B cell (primary cell): Measurements from ENCODE around the gene LRCH3. TPM values are rescaled to one million over a fixed set of nuclear protein-coding genes. Genes with fewer than 3 reads are reported as not detected.

Source experiments
- ATAC-seq: fragments of 200-7000 bp; cut with Tn5 transposase; one replicate; pipeline ENCODE4 v1.10.0; 2021; ENCODE audit warnings: low read depth, mild to moderate bottlenecking, moderate number of reproducible peaks, moderate library complexity
- CTCF ChIA-PET: fragments of 350-600 bp; sonication (Branson Sonifier 250); formaldehyde crosslinking; loops from one replicate; lab custom pipeline; 2021; ENCODE audit warnings: antibody characterized with exemption, inconsistent platforms; lab: Charles Lee
- POLR2A ChIA-PET: fragments of 350-600 bp; sonication (Branson Sonifier 250); formaldehyde crosslinking; loops from one replicate; lab custom pipeline; 2021; ENCODE audit warnings: antibody characterized with exemption; lab: Charles Lee
- DNase-seq: peaks from one replicate; pipeline ENCODE4 v3.0.0; 2013
- H2AFZ ChIP-seq: 2 replicates; pipeline ENCODE4 v1.6.1; 2012; ENCODE audit warnings: mild to moderate bottlenecking, low read depth, low read length; ENCODE audit not compliant: insufficient read depth, poor library complexity, severe bottlenecking
- H3K27ac ChIP-seq, 2 donors: 1 replicate in 1 of 2; 2 replicates in 1 of 2; pipeline ENCODE4 v1.5.1; 2012 to 2013; ENCODE audit warnings: low read length in 2 of 2, mild to moderate bottlenecking in 2 of 2, moderate library complexity in 1 of 2
- H3K27me3 ChIP-seq, 4 experiments: fragments of 200-600 bp in 1 of 4; sonication (generic) in 1 of 4; replicated peaks in 1 of 4; 1 replicate in 2 of 4; 2 replicates in 2 of 4; pipeline versions ENCODE4 v1.6.1 to v1.7.0; 2013 to 2016; ENCODE audit warnings: low read length in 3 of 4, mild to moderate bottlenecking in 2 of 4, mixed read lengths in 1 of 4, moderate library complexity in 1 of 4; ENCODE audit not compliant: insufficient read depth in 4 of 4, control insufficient read depth in 3 of 4; ENCODE audit errors: control extremely low read depth in 1 of 4
- H3K36me3 ChIP-seq, 2 experiments: replicated peaks in 1 of 2; 1 replicate in 1 of 2; 2 replicates in 1 of 2; pipeline versions ENCODE4 v1.6.1 to v1.7.1; 2013; ENCODE audit warnings: low read length in 1 of 2; ENCODE audit not compliant: insufficient read depth in 2 of 2, control insufficient read depth in 1 of 2; ENCODE audit errors: control extremely low read depth in 1 of 2, extremely low read depth in 1 of 2
- H3K4me1 ChIP-seq, 2 donors: fragments of 200-600 bp in 1 of 2; sonication (generic) in 1 of 2; 1 replicate in 1 of 2; 2 replicates in 1 of 2; pipeline versions ENCODE4 v1.5.1 to v1.6.1; 2013 to 2017; ENCODE audit warnings: low read length in 2 of 2; ENCODE audit not compliant: control insufficient read depth in 2 of 2, insufficient read depth in 2 of 2
- H3K4me2 ChIP-seq: replicated peaks from 2 replicates; pipeline ENCODE3; 2012; ENCODE audit warnings: mild to moderate bottlenecking, low read depth, low read length; ENCODE audit not compliant: poor library complexity, severe bottlenecking
- H3K4me3 ChIP-seq, 5 experiments: fragments of 200-600 bp in 1 of 5; sonication (generic) in 1 of 5; 1 replicate in 3 of 5; 2 replicates in 2 of 5; pipeline versions ENCODE4 v1.5.1 to v1.7.0; 2011 to 2016; ENCODE audit warnings: low read length in 4 of 5, mild to moderate bottlenecking in 4 of 5, low read depth in 2 of 5, control low read depth in 1 of 5, moderate library complexity in 1 of 5; ENCODE audit not compliant: insufficient read depth in 1 of 5; ENCODE audit errors: control extremely low read depth in 1 of 5, extremely low read depth in 1 of 5
- H3K79me2 ChIP-seq: fragments of 200-600 bp; sonication (generic); one replicate; pipeline ENCODE4 v1.6.0; 2016; ENCODE audit warnings: low read length; ENCODE audit not compliant: control insufficient read depth, insufficient read depth
- H3K9ac ChIP-seq: fragments of 200-600 bp; sonication (generic); 2 replicates; pipeline ENCODE4 v1.6.1; 2017; ENCODE audit warnings: mild to moderate bottlenecking, low read length, moderate library complexity
- H3K9me3 ChIP-seq, 3 donors: one replicate each; pipeline versions ENCODE4 v1.6.1 to v1.7.1; 2013; ENCODE audit warnings: low read length in 2 of 3; ENCODE audit not compliant: control insufficient read depth in 2 of 3, insufficient read depth in 1 of 3; ENCODE audit errors: control extremely low read depth in 1 of 3
- H4K20me1 ChIP-seq: 2 replicates; pipeline ENCODE4 v1.6.0; 2012; ENCODE audit warnings: mild to moderate bottlenecking, low read length; ENCODE audit not compliant: insufficient read depth, control insufficient read depth, poor library complexity, severe bottlenecking
- H3K27ac Mint-ChIP-seq: one replicate; pipeline ENCODE4 v1.8.0; 2021; ENCODE audit warnings: mixed read lengths
- H3K27me3 Mint-ChIP-seq: one replicate; pipeline ENCODE4 v1.8.0; 2021; ENCODE audit warnings: mixed read lengths
- H3K4me1 Mint-ChIP-seq: one replicate; pipeline ENCODE4 v1.8.0; 2021; ENCODE audit warnings: mixed read lengths
- H3K4me3 Mint-ChIP-seq: one replicate; pipeline ENCODE4 v1.8.0; 2021; ENCODE audit warnings: mixed read lengths
- H3K9me3 Mint-ChIP-seq: one replicate; pipeline ENCODE4 v1.8.0; 2022; ENCODE audit warnings: mixed read lengths; ENCODE audit not compliant: insufficient read depth
- CTCF ChIP-seq: fragments of 200-600 bp; IDR thresholded peaks from one replicate; pipeline ENCODE4 v1.8.0; 2022; ENCODE audit warnings: antibody characterized with exemption, mild to moderate bottlenecking
- EZH2 ChIP-seq: IDR thresholded peaks from 2 replicates; pipeline ENCODE4 v1.6.1; 2012; ENCODE audit warnings: borderline replicate concordance, low read depth, mild to moderate bottlenecking, moderate library complexity, low read length; ENCODE audit not compliant: insufficient read depth, poor library complexity, severe bottlenecking
- WGBS: methylation state at CpG from one replicate; pipeline ENCODE4 v1.1.5; 2013; ENCODE audit warnings: missing lambda C conversion rate; ENCODE audit not compliant: insufficient coverage; 5-methylcytosine and 5-hydroxymethylcytosine counted together
- intact Hi-C: fragments of 100-400 bp; cut with micrococcal nuclease; formaldehyde crosslinking; loops from one replicate; pipeline ENCODE4 v1.10.0; 2022
- polyA plus RNA-seq: library from polyadenylated mRNA; depleted of rRNA; stranded (reverse); fragments of >200 nt; gene quantifications from 2 replicates; pipeline ENCODE4 v1.2.3, GENCODE V29; 2012
- total RNA-seq, 2 donors: library from RNA; stranded (reverse); fragments of 120-200 nt in 1 of 2; gene quantifications; 1 replicate in 1 of 2; 2 replicates in 1 of 2; pipeline versions ENCODE4 v1.2.3 to v1.2.4, GENCODE V29; 2013 to 2022

Gene LRCH3
- total and polyA plus RNA-seq, 2 donors (not counting 1 experiment from before 2014, with no cell fraction given): 30.1 to 136 TPM

GRCh38 chr3:197892162-197892561 is 101.1 kb downstream of the LRCH3 start:
- no peaks in the 10 kb centered on the region for H3K79me2 ChIP-seq
- no peaks in the 10 kb centered on the region for H3K27me3 ChIP-seq

GRCh38 chr3:197896421-197896820 is 105.4 kb downstream of the LRCH3 start:
- WGBS: no CpG with 5 or more reads among the region's 3 CpGs
- H3K36me3 ChIP-seq: no peaks in the 10 kb centered on the region
- H3K4me2 ChIP-seq: no peak overlapping the region
- peaks cover 0 to 1% (median 0%) of the 10 kb centered on the region in 3 donors for H3K9me3 ChIP-seq
- H3K27me3 Mint-ChIP-seq: no peaks in the 10 kb centered on the region
- ChIA-PET POLR2A (no interaction called here), CTCF (interaction anchor here (1.2 kb wide), 1 partner anchor 11 kb away, joined by 3 read pairs; no protein-coding TSS in a partner anchor)
- H3K27me3 ChIP-seq: no peaks in the 10 kb centered on the region
- H3K4me3 Mint-ChIP-seq: no peak overlapping the region
- H3K9ac ChIP-seq: no peak overlapping the region
- H3K79me2 ChIP-seq: no peaks in the 10 kb centered on the region
- H2AFZ ChIP-seq: no peak overlapping the region
- no peaks in the 10 kb centered on the region for H4K20me1 ChIP-seq
- H3K9me3 Mint-ChIP-seq: no peaks in the 10 kb centered on the region
- ATAC-seq: no peak
- H3K4me1 ChIP-seq: no peaks in the 10 kb centered on the region
- H3K27ac ChIP-seq: no peak overlapping the region
- intact Hi-C loops: no loop called here
- TF ChIP-seq CTCF: no peak
- TF ChIP-seq EZH2: no peak
- no peak overlapping the region for H3K27ac Mint-ChIP-seq
- no peaks in the 10 kb centered on the region for H3K4me1 Mint-ChIP-seq
- H3K4me3 ChIP-seq: no peak overlapping the region
- DNase-seq: no peak

More at GRCh38 chr3:197892162-197892561, 101.1 kb downstream of the LRCH3 start:
- DNase-seq (no peak), ATAC-seq (no peak)
- Histone ChIP-seq H3K36me3 (peaks cover 0 to 1% of the 10 kb centered on the region in 2 experiments), H2AFZ (no peak overlapping the region), H4K20me1 (no peaks in the 10 kb centered on the region), H3K27ac (no peak overlapping the region), H3K9ac (no peak overlapping the region), H3K4me1 (no peaks in the 10 kb centered on the region), H3K4me2 (no peak overlapping the region), H3K4me3 (no peak overlapping the region), H3K9me3 (no peaks in the 10 kb centered on the region)
- ChIA-PET CTCF (interaction anchor here (1.0 kb wide), 1 partner anchor 21 kb away, joined by 3 read pairs; no protein-coding TSS in a partner anchor), POLR2A (no interaction called here)
- no peak for TF ChIP-seq CTCF
- no peak for TF ChIP-seq EZH2
- no peaks in the 10 kb centered on the region for H3K27me3 Mint-ChIP-seq
- H3K9me3 Mint-ChIP-seq: no peaks in the 10 kb centered on the region
- 96% methylated on average over 4 of the region's 5 CpGs for WGBS
- H3K4me1 Mint-ChIP-seq: no peaks in the 10 kb centered on the region
- H3K4me3 Mint-ChIP-seq: no peak overlapping the region
- H3K27ac Mint-ChIP-seq: no peak overlapping the region
- intact Hi-C loops: no loop called here
